GM12878 (cell line): Measurements from ENCODE around the gene ZNF333. TPM values are rescaled to one million over a fixed set of nuclear protein-coding genes. Genes with fewer than 3 reads are reported as not detected.

Experiments
- ATAC-seq: fragments of 200-7000 bp; cut with Tn5 transposase; 3 replicates; pipeline ENCODE4 v1.9.1; 2020; ENCODE audit warnings: mild to moderate bottlenecking, moderate library complexity
- BruUV-seq: library from RNA; stranded (reverse); fragments of 400-500 nt; replicated peaks from 2 replicates; lab custom pipeline; 2021; lab: Mats Ljungman, UMichigan
- CTCF ChIA-PET: fragments of 300-600 bp; sonication (Branson Sonifier 250); formaldehyde crosslinking; extraction: SDS; loops from one replicate; lab custom pipeline; 2021; ENCODE audit warnings: inconsistent platforms; lab: Yijun Ruan, JAX
- POLR2A ChIA-PET: fragments of 350-600 bp; formaldehyde crosslinking; extraction: SDS; loops from one replicate; lab custom pipeline; 2021; ENCODE audit warnings: inconsistent platforms; lab: Charles Lee
- RAD21 ChIA-PET: fragments of 300-600 bp; sonication (Branson Sonifier 250); formaldehyde crosslinking; loops from one replicate; lab custom pipeline; 2023; ENCODE audit warnings: antibody characterized with exemption; ENCODE audit not compliant: unreplicated experiment; lab: Charles Lee
- SMC1A ChIA-PET: fragments of 300-600 bp; sonication (Branson Sonifier 250); formaldehyde crosslinking; loops from one replicate; lab custom pipeline; 2023; ENCODE audit not compliant: unreplicated experiment, uncharacterized antibody; lab: Charles Lee
- DNase-seq: peaks from one replicate; pipeline ENCODE4 v3.0.0-alpha.2; 2011; ENCODE audit warnings: low read depth, low spot score
- FAIRE-seq: peaks from 3 replicates; lab custom pipeline; 2011; peaks lifted over from hg19 to GRCh38; lab: Jason Lieb, UNC
- H2AFZ ChIP-seq: 2 replicates; pipeline ENCODE4 v1.6.0; 2011; ENCODE audit warnings: low read depth, low read length, control low read depth; ENCODE audit not compliant: control insufficient read depth
- H3K27ac ChIP-seq: 2 replicates; pipeline ENCODE4 v1.5.1; 2011; ENCODE audit warnings: control low read depth; ENCODE audit not compliant: control insufficient read depth, insufficient read depth
- H3K27me3 ChIP-seq, 2 experiments: replicated peaks in 1 of 2; 2 replicates each; pipeline versions ENCODE4 v1.6.0 to v1.6.1; 2011; ENCODE audit warnings: low read length in 1 of 2; ENCODE audit not compliant: control insufficient read depth in 2 of 2, insufficient read depth in 2 of 2
- H3K36me3 ChIP-seq, 2 experiments: 2 replicates each; pipeline ENCODE4 v1.5.1; 2011; ENCODE audit warnings: low read length in 1 of 2; ENCODE audit not compliant: control insufficient read depth in 2 of 2, insufficient read depth in 2 of 2
- H3K4me1 ChIP-seq: 2 replicates; pipeline ENCODE4 v1.6.1; 2011; ENCODE audit warnings: mild to moderate bottlenecking, low read length, moderate library complexity, mixed read lengths; ENCODE audit not compliant: control insufficient read depth, insufficient read depth
- H3K4me2 ChIP-seq: 2 replicates; pipeline ENCODE4 v1.6.0; 2011; ENCODE audit warnings: control low read depth; ENCODE audit not compliant: control insufficient read depth, insufficient read depth
- H3K4me3 ChIP-seq: fragments of 200-600 bp; sonication (generic); 2 replicates; pipeline ENCODE4 v1.5.1; 2016
- H3K79me2 ChIP-seq: 2 replicates; pipeline ENCODE4 v1.6.0; 2011; ENCODE audit warnings: low read length; ENCODE audit not compliant: control insufficient read depth, insufficient read depth
- H3K9ac ChIP-seq: 2 replicates; pipeline ENCODE4 v1.8.0; 2011; ENCODE audit warnings: low read length, control low read depth, mixed read lengths; ENCODE audit not compliant: control insufficient read depth, insufficient read depth
- H3K9me3 ChIP-seq: replicated peaks from 3 replicates; pipeline ENCODE4 v1.5.1; 2011; ENCODE audit warnings: mild to moderate bottlenecking, low read length; ENCODE audit not compliant: control insufficient read depth, insufficient read depth
- H4K20me1 ChIP-seq: 2 replicates; pipeline ENCODE4 v1.6.0; 2011; ENCODE audit not compliant: control insufficient read depth, insufficient read depth
- BACH1 ChIP-seq: fragments of 450-650 bp; IDR thresholded peaks from 2 replicates; pipeline ENCODE4 v1.6.1; 2017; ENCODE audit warnings: mild to moderate bottlenecking, borderline replicate concordance
- BRCA1 ChIP-seq: IDR thresholded peaks from 2 replicates; pipeline ENCODE4 v1.6.1; 2011; ENCODE audit warnings: low read depth, low read length, improper control_type of control experiment
- CBX3 ChIP-seq: fragments of 200-600 bp; sonication (generic); IDR thresholded peaks from 2 replicates; pipeline ENCODE4 v1.6.1; 2016; ENCODE audit warnings: low read depth, borderline replicate concordance
- CHD4 ChIP-seq: fragments of 200-600 bp; sonication (generic); IDR thresholded peaks from 2 replicates; pipeline ENCODE4 v1.6.1; 2016; ENCODE audit warnings: mild to moderate bottlenecking
- EED ChIP-seq: sonication (generic); IDR thresholded peaks from 2 replicates; pipeline ENCODE4 v1.6.1; 2016; ENCODE audit warnings: antibody characterized with exemption, low read depth
- EGR1 ChIP-seq, 2 experiments: IDR thresholded peaks; 1 replicate in 1 of 2; 2 replicates in 1 of 2; pipeline ENCODE4 v1.6.1; 2011 to 2012; ENCODE audit warnings: low read depth in 2 of 2, low read length in 2 of 2, borderline replicate concordance in 1 of 2, mild to moderate bottlenecking in 1 of 2, moderate library complexity in 1 of 2
- FOXM1 ChIP-seq: IDR thresholded peaks from 2 replicates; pipeline ENCODE4 v1.6.1; 2012; ENCODE audit warnings: low read depth, mild to moderate bottlenecking, inconsistent platforms, low read length, moderate library complexity
- NKRF ChIP-seq: fragments of 450-650 bp; conservative IDR thresholded peaks from 2 replicates; pipeline ENCODE4 v1.6.1; 2017; ENCODE audit warnings: mild to moderate bottlenecking, moderate library complexity
- RUNX3 ChIP-seq: IDR thresholded peaks from 2 replicates; pipeline ENCODE4 v1.6.1; 2012; ENCODE audit warnings: low read length, inconsistent platforms
- SP1 ChIP-seq: IDR thresholded peaks from one replicate; pipeline ENCODE4 v1.6.1; 2011; ENCODE audit warnings: low read depth, low read length
- SRF ChIP-seq, 2 experiments: IDR thresholded peaks; 2 replicates each; pipeline ENCODE4 v1.6.1; 2011; ENCODE audit warnings: low read depth in 2 of 2, low read length in 2 of 2, mild to moderate bottlenecking in 1 of 2, moderate library complexity in 1 of 2
- ZNF592 ChIP-seq: fragments of 450-650 bp; IDR thresholded peaks from 2 replicates; pipeline ENCODE4 v1.6.1; 2017; ENCODE audit warnings: mild to moderate bottlenecking, moderate library complexity
- ZSCAN29 ChIP-seq: fragments of 450-650 bp; IDR thresholded peaks from 2 replicates; pipeline ENCODE4 v1.6.1; 2017; ENCODE audit warnings: mild to moderate bottlenecking, moderate library complexity
- WGBS: methylation state at CpG from one replicate; pipeline ENCODE4 v1.1.6; 2016; ENCODE audit warnings: low lambda C conversion rate; ENCODE audit not compliant: insufficient replicate concordance, insufficient coverage; ENCODE audit errors: missing lambda C conversion rate; 5-methylcytosine and 5-hydroxymethylcytosine counted together
- in situ Hi-C: fragments of 300-500 bp; cut with MboI; formaldehyde crosslinking; loops from 9 replicates; pipeline ENCODE4 v1.14.3; 2018; ENCODE audit warnings: mixed read lengths
- intact Hi-C: fragments of 100-400 bp; cut with micrococcal nuclease; formaldehyde crosslinking; loops from one replicate; pipeline ENCODE4 v1.14.2; 2022; ENCODE audit not compliant: unreplicated experiment
- polyA plus RNA-seq, 11 experiments: library from polyadenylated mRNA; depleted of rRNA in 4 of 11; unstranded in 6 of 11; stranded (reverse) in 5 of 11; fragments of >200 nt; fragmentation: Nextera tagmentation in 4 of 11; fragmentation: Illumina TruSeq in 1 of 11; extraction: Ambion mirVana in 4 of 11; extraction: Trizol in 1 of 11; gene quantifications; 1 replicate in 1 of 11; 2 replicates in 10 of 11; pipeline versions ENCODE4 v1.2.1 to v1.2.3, GENCODE V29; 2011 to 2016; ENCODE audit warnings: inconsistent platforms in 2 of 11, missing spikeins in 2 of 11, low read depth in 1 of 11
- total RNA-seq, 4 experiments: library from RNA; depleted of rRNA in 3 of 4; stranded (reverse); fragments of >200 nt in 3 of 4; fragmentation: Illumina TruSeq in 1 of 4; extraction: Trizol in 1 of 4; gene quantifications; 2 replicates each; pipeline versions ENCODE4 v1.2.1 to v1.2.3, GENCODE V29; 2013 to 2021

The ZNF333 gene
- total and polyA plus RNA-seq, 10 of the 15 experiments (the other 5 are each of a cell fraction or from before 2014, with no cell fraction given) = 2.3 to 14.1 (median 5.7) TPM

- ATAC-seq = no peak
- SMC1A ChIA-PET = no interaction called here
- no peaks in the 10 kb centered on the region for H3K79me2 ChIP-seq
- H3K27me3 ChIP-seq = no peaks in the 10 kb centered on the region
- no TSS peak for BruUV-seq
- no peak overlapping the region for H3K27ac ChIP-seq
- no peak for TF ChIP-seq SRF (IDR thresholded peaks at IDR 0.05; ENCODE audit: low read depth in 2 of 2, low read length in 2 of 2)
- no peak for TF ChIP-seq EGR1 (IDR thresholded peaks at IDR 0.05; ENCODE audit: borderline replicate concordance in 1 of 2, low read depth in 2 of 2, low read length in 2 of 2)
- H4K20me1 ChIP-seq = no peaks in the 10 kb centered on the region
- H3K4me1 ChIP-seq = no peaks in the 10 kb centered on the region
- no peak for FAIRE-seq
- POLR2A ChIA-PET = no interaction called here
- H2AFZ ChIP-seq = no peak overlapping the region
- H3K4me2 ChIP-seq = no peak overlapping the region
- no peaks in the 10 kb centered on the region; a peak in 1 of 4 replicates for H3K36me3 ChIP-seq
- 44% methylated on average over 4 of the region's 5 CpGs for WGBS
- H3K9me3 ChIP-seq = no peaks in the 10 kb centered on the region
- CTCF ChIA-PET = no interaction called here
- no peak for DNase-seq
- no peak overlapping the region for H3K4me3 ChIP-seq
- RAD21 ChIA-PET = no interaction called here
- in situ Hi-C loops = loop anchor here (5.0 kb wide), 1 partner anchor 372 kb away; no protein-coding TSS in a partner anchor
- H3K9ac ChIP-seq = no peak overlapping the region
- intact Hi-C loops = no loop called here
These were observed 79.4 kb downstream of the ZNF333 start for GRCh38 chr19:14769201-14769600.

DNA sequence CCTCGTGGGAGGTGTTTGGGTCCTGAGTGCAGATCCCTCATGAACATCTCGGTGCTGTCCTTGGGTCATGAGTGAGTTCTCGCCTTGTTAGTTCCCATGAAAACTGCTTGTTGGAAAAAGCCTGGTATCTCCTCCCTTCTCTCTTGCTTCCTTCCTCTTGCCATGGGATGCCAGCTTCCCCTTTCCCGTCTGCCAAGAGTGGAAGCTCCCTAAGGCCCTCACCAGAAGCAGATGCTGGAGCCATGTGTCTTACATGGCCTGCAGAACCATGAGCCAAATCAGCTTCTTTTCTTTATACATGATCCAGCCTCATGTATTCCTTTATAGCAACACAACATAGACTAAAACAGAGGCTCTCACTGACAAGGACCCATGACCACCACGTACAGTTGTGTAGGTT, 80.3 kb downstream of the ZNF333 start:
- H2AFZ ChIP-seq = no peak overlapping the region
- no peaks in the 10 kb centered on the region for H4K20me1 ChIP-seq
- CTCF ChIA-PET = interaction anchor here (0.6 kb wide), 2 partner anchors 291 to 1696 kb away, joined by 3 to 4 read pairs; no protein-coding TSS in a partner anchor
- no peak overlapping the region for H3K9ac ChIP-seq
- no peaks in the 10 kb centered on the region for H3K4me1 ChIP-seq
- FAIRE-seq = no peak
- no peak for DNase-seq
- no peaks in the 10 kb centered on the region for H3K79me2 ChIP-seq
- intact Hi-C loops = no loop called here
- 42% methylated on average over 5 of the region's 5 CpGs for WGBS
- in situ Hi-C loops = no loop called here
- no peak overlapping the region for H3K4me2 ChIP-seq
- POLR2A ChIA-PET = no interaction called here
- H3K4me3 ChIP-seq = no peak overlapping the region
- no peaks in the 10 kb centered on the region for H3K27me3 ChIP-seq
- H3K9me3 ChIP-seq = no peaks in the 10 kb centered on the region
- SMC1A ChIA-PET = no interaction called here
- no peak overlapping the region for H3K27ac ChIP-seq
- BruUV-seq = no TSS peak
- RAD21 ChIA-PET = no interaction called here
- ATAC-seq = no peak
- H3K36me3 ChIP-seq = no peaks in the 10 kb centered on the region; a peak in 1 of 4 replicates
- no peak for TF ChIP-seq BACH1
- TF ChIP-seq FOXM1 = no peak
- TF ChIP-seq RUNX3 = no peak
- no peak for TF ChIP-seq ZSCAN29
- no peak for TF ChIP-seq CBX3
- TF ChIP-seq CHD4 = no peak
- TF ChIP-seq NKRF = no peak
- TF ChIP-seq BRCA1 = no peak
- TF ChIP-seq SP1 = no peak
- no peak for TF ChIP-seq EED
- TF ChIP-seq ZNF592 = no peak
